Activated CD4-positive, CD25-positive, alpha-beta regulatory T cell treated with anti-CD3 and anti-CD28 coated beads, Interleukin-2, amount 50 U/mL, for 24 hours (primary cell): Measurements from ENCODE around the gene MPV17L.
"Not testable (repeated sequence)": the region's sequence is repeated elsewhere in the genome, so short reads cannot be mapped to it uniquely, and the experiment has no call there.

Experiments used
- ATAC-seq, 2 donors: fragments of 150-1000 bp; cut with Tn5 transposase; one replicate each; pipeline ENCODE4 v1.10.0; 2021; ENCODE audit warnings: mild to moderate bottlenecking in 1 of 2, moderate library complexity in 1 of 2

The MPV17L gene

GRCh38 chr16:15415511-15415985 lies 20.0 kb downstream of the MPV17L start:
- ATAC-seq = peak; percentile 17 to 71

GRCh38 chr16:15417197-15417596 lies 21.6 kb downstream of the MPV17L start:
- ATAC-seq = no peak

- ATAC-seq = no peak
Observed at GRCh38 chr16:15418206-15418605, 22.7 kb downstream of the MPV17L start.

- not testable (repeated sequence) for ATAC-seq
Observed at GRCh38 chr16:15421696-15422095, 26.1 kb downstream of the MPV17L start.

GRCh38 chr16:15422222-15422621 lies 26.7 kb downstream of the MPV17L start:
- ATAC-seq = no peak

GRCh38 chr16:15425861-15426260 lies 30.3 kb downstream of the MPV17L start:
- ATAC-seq = no peak

- ATAC-seq = no peak
Observed at GRCh38 chr16:15426796-15427195, 31.2 kb downstream of the MPV17L start.

- ATAC-seq = peak; percentile 51 to 64
Observed at GRCh38 chr16:15427648-15428239, 32.2 kb downstream of the MPV17L start.

- ATAC-seq = not testable (repeated sequence)
Observed at GRCh38 chr16:15430884-15431283, 35.3 kb downstream of the MPV17L start.

GRCh38 chr16:15434079-15434424 lies 38.5 kb downstream of the MPV17L start:
- ATAC-seq = no peak

GRCh38 chr16:15434425-15435215 lies 39.1 kb downstream of the MPV17L start, which contains the start of gene BMERB1:
TSS of gene BMERB1 (plus strand) at chr16:15434588. CDS start at chr16:15434654, 66 bp downstream.
- peak; percentile 82 to 88 for ATAC-seq

- no peak for ATAC-seq
Observed at GRCh38 chr16:15435216-15435864, 39.8 kb downstream of the MPV17L start.

- ATAC-seq = no peak
Observed at GRCh38 chr16:15439102-15439501, 43.5 kb downstream of the MPV17L start.

- ATAC-seq = no peak
Observed at GRCh38 chr16:15439521-15439920, 44.0 kb downstream of the MPV17L start.

GRCh38 chr16:15440852-15441251 lies 45.3 kb downstream of the MPV17L start:
- no peak for ATAC-seq

- ATAC-seq = not testable (repeated sequence)
Observed at GRCh38 chr16:15442140-15442539, 46.6 kb downstream of the MPV17L start.

GRCh38 chr16:15443753-15444152 lies 48.2 kb downstream of the MPV17L start:
- ATAC-seq = no peak

GRCh38 chr16:15444264-15444663 lies 48.7 kb downstream of the MPV17L start:
- no peak for ATAC-seq

GRCh38 chr16:15445450-15445849 lies 49.9 kb downstream of the MPV17L start:
- ATAC-seq = no peak

- ATAC-seq = no peak
Observed at GRCh38 chr16:15446901-15447300, 51.3 kb downstream of the MPV17L start.

- no peak for ATAC-seq
Observed at GRCh38 chr16:15450624-15451023, 55.1 kb downstream of the MPV17L start.

- no peak for ATAC-seq
Observed at GRCh38 chr16:15451098-15451731, 55.7 kb downstream of the MPV17L start.

- no peak for ATAC-seq
Observed at GRCh38 chr16:15452246-15452855, 56.8 kb downstream of the MPV17L start.
